Measurements from ENCODE around the gene VPS41.

Gene VPS41

GRCh38 chr7:38806912-38807311 lies 102.1 kb downstream of the VPS41 start:
- no peak for DNase-seq (ENCODE audit: low spot score)

GRCh38 chr7:38801786-38802185 lies 107.2 kb downstream of the VPS41 start:
- no peak for DNase-seq (ENCODE audit: low spot score)

GRCh38 chr7:38798552-38799267 lies 110.3 kb downstream of the VPS41 start:
- DNase-seq (ENCODE audit: low spot score), result no peak

- peak; percentile 9 for DNase-seq (ENCODE audit: low spot score)
Observed at GRCh38 chr7:38796626-38797501, 112.1 kb downstream of the VPS41 start.

GRCh38 chr7:38795593-38795992 lies 113.4 kb downstream of the VPS41 start:
- DNase-seq (ENCODE audit: low spot score), result no peak

- DNase-seq (ENCODE audit: low spot score), result no peak
Observed at GRCh38 chr7:38781991-38782390, 127.0 kb downstream of the VPS41 start.

- DNase-seq (ENCODE audit: low spot score), result no peak
Observed at GRCh38 chr7:38777609-38778008, 131.4 kb downstream of the VPS41 start.

GRCh38 chr7:38775506-38776175 lies 133.3 kb downstream of the VPS41 start:
- DNase-seq (ENCODE audit: low spot score), result no peak

GRCh38 chr7:38773430-38773829 lies 135.6 kb downstream of the VPS41 start:
- DNase-seq (ENCODE audit: low spot score), result no peak

GRCh38 chr7:38760226-38760625 lies 148.8 kb downstream of the VPS41 start:
- DNase-seq (ENCODE audit: low spot score), result no peak

GRCh38 chr7:38759028-38759427 lies 150.0 kb downstream of the VPS41 start:
- DNase-seq (ENCODE audit: low spot score), result no peak

- no peak for DNase-seq (ENCODE audit: low spot score)
Observed at GRCh38 chr7:38757931-38758330, 151.1 kb downstream of the VPS41 start.

- no peak for DNase-seq (ENCODE audit: low spot score)
Observed at GRCh38 chr7:38756521-38756920, 152.5 kb downstream of the VPS41 start.

GRCh38 chr7:38753347-38753746 lies 155.6 kb downstream of the VPS41 start:
- no peak for DNase-seq (ENCODE audit: low spot score)

- DNase-seq (ENCODE audit: low spot score), result no peak
Observed at GRCh38 chr7:38751416-38751815, 157.6 kb downstream of the VPS41 start.

- DNase-seq (ENCODE audit: low spot score), result no peak
Observed at GRCh38 chr7:38748056-38748610, 160.9 kb downstream of the VPS41 start.

- no peak for DNase-seq (ENCODE audit: low spot score)
Observed at GRCh38 chr7:38746438-38746837, 162.6 kb downstream of the VPS41 start.

- DNase-seq (ENCODE audit: low spot score), result no peak
Observed at GRCh38 chr7:38744746-38745145, 164.2 kb downstream of the VPS41 start.

GRCh38 chr7:38743899-38744298 lies 165.1 kb downstream of the VPS41 start:
- no peak for DNase-seq (ENCODE audit: low spot score)

- no peak for DNase-seq (ENCODE audit: low spot score)
Observed at GRCh38 chr7:38740041-38740440, 168.9 kb downstream of the VPS41 start.

GRCh38 chr7:38736138-38736537 lies 172.9 kb downstream of the VPS41 start:
- DNase-seq (ENCODE audit: low spot score), result no peak

GRCh38 chr7:38731215-38731614 lies 177.8 kb downstream of the VPS41 start:
- no peak for DNase-seq (ENCODE audit: low spot score)

Data from germinal center (tissue), 1 donor.